Measurements from ENCODE around the gene KCNN4. TPM values are rescaled to one million over a fixed set of nuclear protein-coding genes. Genes with fewer than 3 reads are reported as not detected.

KCNN4 gene
- total RNA-seq, 1 experiment from 2014 or later, result 45.9 TPM

DNA sequence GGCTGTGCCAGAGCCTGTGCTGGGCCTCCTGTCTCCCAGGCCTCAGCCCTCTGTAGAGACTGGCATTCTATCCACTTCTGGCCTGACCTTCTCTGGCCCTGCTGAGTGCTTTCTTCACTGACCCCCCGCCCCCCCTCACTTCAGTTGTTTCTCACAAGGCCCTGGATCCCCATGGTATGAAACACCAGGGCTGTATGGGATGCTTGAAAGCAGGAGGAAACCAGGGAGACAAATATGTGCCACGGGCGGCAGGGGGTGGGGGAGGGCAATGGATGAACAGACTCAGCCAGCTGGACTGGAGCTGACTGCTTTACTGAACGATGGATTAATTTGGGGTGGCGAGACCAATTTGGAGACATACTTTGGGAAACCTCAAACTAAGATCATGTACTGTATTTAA is 50.9 kb downstream of the KCNN4 start:
- CTCF ChIA-PET, result no interaction called here
- POLR2A ChIA-PET, result interaction anchor here (1.2 to 1.5 kb wide), 2 partner anchors 60 to 134 kb away, joined by 3 to 4 read pairs; partner anchors contain the start of genes IRGQ, PLAUR and ZNF576

GRCh38 chr19:43727593-43727853 is 53.2 kb downstream of the KCNN4 start:
- POLR2A ChIA-PET, result interaction anchor here (0.6 kb wide), 1 partner anchor 9 kb away, joined by 3 read pairs; no protein-coding TSS in a partner anchor
- H3K27ac Mint-ChIP-seq (ENCODE audit: low read depth, unreplicated experiment), result no peak overlapping the region
- TF ChIP-seq, protein P1, sequence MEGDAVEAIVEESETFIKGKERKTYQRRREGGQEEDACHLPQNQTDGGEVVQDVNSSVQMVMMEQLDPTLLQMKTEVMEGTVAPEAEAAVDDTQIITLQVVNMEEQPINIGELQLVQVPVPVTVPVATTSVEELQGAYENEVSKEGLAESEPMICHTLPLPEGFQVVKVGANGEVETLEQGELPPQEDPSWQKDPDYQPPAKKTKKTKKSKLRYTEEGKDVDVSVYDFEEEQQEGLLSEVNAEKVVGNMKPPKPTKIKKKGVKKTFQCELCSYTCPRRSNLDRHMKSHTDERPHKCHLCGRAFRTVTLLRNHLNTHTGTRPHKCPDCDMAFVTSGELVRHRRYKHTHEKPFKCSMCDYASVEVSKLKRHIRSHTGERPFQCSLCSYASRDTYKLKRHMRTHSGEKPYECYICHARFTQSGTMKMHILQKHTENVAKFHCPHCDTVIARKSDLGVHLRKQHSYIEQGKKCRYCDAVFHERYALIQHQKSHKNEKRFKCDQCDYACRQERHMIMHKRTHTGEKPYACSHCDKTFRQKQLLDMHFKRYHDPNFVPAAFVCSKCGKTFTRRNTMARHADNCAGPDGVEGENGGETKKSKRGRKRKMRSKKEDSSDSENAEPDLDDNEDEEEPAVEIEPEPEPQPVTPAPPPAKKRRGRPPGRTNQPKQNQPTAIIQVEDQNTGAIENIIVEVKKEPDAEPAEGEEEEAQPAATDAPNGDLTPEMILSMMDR (IDR thresholded peaks at IDR 0.05; ENCODE audit: unreplicated experiment), result no peak
- no peaks in the 10 kb centered on the region for H3K27me3 Mint-ChIP-seq (ENCODE audit: insufficient read depth, unreplicated experiment)
- H3K36me3 Mint-ChIP-seq (ENCODE audit: insufficient read depth, unreplicated experiment), result peaks cover 34% of the 10 kb centered on the region
- CTCF ChIA-PET, result interaction anchor here (0.6 kb wide), 1 partner anchor 76 kb away, joined by 4 read pairs; no protein-coding TSS in a partner anchor
- DNase-seq (ENCODE audit: unreplicated experiment), result no peak
- intact Hi-C loops (cut with micrococcal nuclease), result no loop called here
- H3K4me3 Mint-ChIP-seq (ENCODE audit: unreplicated experiment), result no peak overlapping the region
- BruUV-seq (replicated peaks), result no TSS peak
- no peaks in the 10 kb centered on the region for H3K9me3 Mint-ChIP-seq (ENCODE audit: unreplicated experiment)
- H3K4me1 Mint-ChIP-seq (ENCODE audit: insufficient read depth, unreplicated experiment), result no peaks in the 10 kb centered on the region

More for the DNA sequence above, 50.9 kb downstream of the KCNN4 start:
- Mint-ChIP-seq H3K27ac (ENCODE audit: low read depth, unreplicated experiment) (peak overlapping the region; percentile 73), H3K9me3 (ENCODE audit: unreplicated experiment) (no peaks in the 10 kb centered on the region), H3K4me1 (ENCODE audit: insufficient read depth, unreplicated experiment) (no peaks in the 10 kb centered on the region), H3K27me3 (ENCODE audit: insufficient read depth, unreplicated experiment) (no peaks in the 10 kb centered on the region), H3K36me3 (ENCODE audit: insufficient read depth, unreplicated experiment) (peaks cover 48% of the 10 kb centered on the region), H3K4me3 (ENCODE audit: unreplicated experiment) (no peak overlapping the region)
- DNase-seq (ENCODE audit: unreplicated experiment), result no peak
- intact Hi-C loops (cut with micrococcal nuclease), result no loop called here
- no TSS peak for BruUV-seq (replicated peaks)
- TF ChIP-seq, protein P1 (IDR thresholded peaks at IDR 0.05; ENCODE audit: unreplicated experiment), result no peak

DNA sequence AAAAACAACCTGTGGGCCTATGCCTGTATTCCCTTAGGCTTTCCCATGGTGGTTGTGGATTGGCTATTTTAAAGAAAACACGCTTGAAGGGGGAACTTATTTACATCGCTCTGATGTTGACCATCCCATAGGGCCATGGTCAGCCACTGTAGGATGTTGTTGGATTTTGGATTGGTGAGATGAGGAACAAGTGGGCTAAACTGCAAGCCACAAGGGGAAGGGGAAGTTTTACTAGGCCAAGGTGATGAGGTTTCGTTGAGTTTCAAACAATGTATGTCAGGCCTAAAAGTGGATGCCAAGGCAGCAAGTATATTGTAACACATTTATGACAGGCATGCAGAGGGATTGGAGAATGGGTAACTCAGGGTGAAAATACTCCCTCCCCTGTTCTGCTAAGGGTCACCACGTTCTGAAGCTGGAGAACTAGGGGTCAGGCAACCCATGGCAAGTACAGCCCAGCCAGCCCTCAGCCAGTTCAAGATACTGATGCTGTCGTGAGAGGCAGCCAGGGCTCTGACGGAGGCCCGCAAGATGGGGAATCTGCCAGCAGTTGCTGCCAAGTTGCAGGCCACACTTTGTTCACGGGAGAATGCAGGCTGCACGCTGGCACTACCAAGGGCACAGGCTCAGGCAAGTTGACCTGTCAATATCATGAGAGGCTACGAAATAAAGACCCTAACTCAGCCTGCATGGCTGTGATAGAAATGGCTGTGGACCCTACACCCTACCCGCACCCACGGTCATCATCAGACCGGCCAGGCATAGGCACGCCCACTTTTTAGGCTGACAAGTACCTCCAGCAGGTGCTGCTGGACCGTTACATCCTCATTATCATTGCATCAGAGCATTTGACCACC is 53.8 kb downstream of the KCNN4 start:
- Mint-ChIP-seq H3K9me3 (ENCODE audit: unreplicated experiment) (no peaks in the 10 kb centered on the region), H3K27ac (ENCODE audit: low read depth, unreplicated experiment) (no peak overlapping the region), H3K4me3 (ENCODE audit: unreplicated experiment) (no peak overlapping the region), H3K4me1 (ENCODE audit: insufficient read depth, unreplicated experiment) (no peaks in the 10 kb centered on the region), H3K36me3 (ENCODE audit: insufficient read depth, unreplicated experiment) (peaks cover 32% of the 10 kb centered on the region), H3K27me3 (ENCODE audit: insufficient read depth, unreplicated experiment) (no peaks in the 10 kb centered on the region)
- no TSS peak for BruUV-seq (replicated peaks)
- intact Hi-C loops (cut with micrococcal nuclease), result no loop called here
- POLR2A ChIA-PET, result interaction anchor here (1.1 to 2.1 kb wide), 2 partner anchors 12 to 57 kb away, joined by 3 to 15 read pairs; no protein-coding TSS in a partner anchor
- CTCF ChIA-PET, result interaction anchor here (0.9 kb wide), 1 partner anchor 84 kb away, joined by 3 read pairs; no protein-coding TSS in a partner anchor
- TF ChIP-seq, protein P1 (IDR thresholded peaks at IDR 0.05; ENCODE audit: unreplicated experiment), result no peak
- no peak for DNase-seq (ENCODE audit: unreplicated experiment)

- no peaks in the 10 kb centered on the region for H3K27me3 Mint-ChIP-seq (ENCODE audit: insufficient read depth, unreplicated experiment)
- H3K4me1 Mint-ChIP-seq (ENCODE audit: insufficient read depth, unreplicated experiment), result peaks cover 6% of the 10 kb centered on the region
- H3K36me3 Mint-ChIP-seq (ENCODE audit: insufficient read depth, unreplicated experiment), result peaks cover 19% of the 10 kb centered on the region
- no peak for DNase-seq (ENCODE audit: unreplicated experiment)
- TF ChIP-seq, protein P1 (IDR thresholded peaks at IDR 0.05; ENCODE audit: unreplicated experiment), result no peak
- intact Hi-C loops (cut with micrococcal nuclease), result no loop called here
- CTCF ChIA-PET, result no interaction called here
- no TSS peak for BruUV-seq (replicated peaks)
- H3K9me3 Mint-ChIP-seq (ENCODE audit: unreplicated experiment), result no peaks in the 10 kb centered on the region
- no peak overlapping the region for H3K4me3 Mint-ChIP-seq (ENCODE audit: unreplicated experiment)
- no peak overlapping the region for H3K27ac Mint-ChIP-seq (ENCODE audit: low read depth, unreplicated experiment)
- POLR2A ChIA-PET, result interaction anchor here (1.3 to 2.1 kb wide), 2 partner anchors 14 to 17 kb away, joined by 5 to 15 read pairs; no protein-coding TSS in a partner anchor
Measured at GRCh38 chr19:43725468-43725867, 55.3 kb downstream of the KCNN4 start.
